GM19395 (cell line): ENCODE results near the gene SPEG.

Source experiments
- ATAC-seq: cut with Tn5 transposase; IDR thresholded peaks from one replicate; pipeline ENCODE4 v1.9.1; 2021; ENCODE audit warnings: mild to moderate bottlenecking, moderate library complexity; ENCODE audit not compliant: unreplicated experiment

The SPEG gene

DNA sequence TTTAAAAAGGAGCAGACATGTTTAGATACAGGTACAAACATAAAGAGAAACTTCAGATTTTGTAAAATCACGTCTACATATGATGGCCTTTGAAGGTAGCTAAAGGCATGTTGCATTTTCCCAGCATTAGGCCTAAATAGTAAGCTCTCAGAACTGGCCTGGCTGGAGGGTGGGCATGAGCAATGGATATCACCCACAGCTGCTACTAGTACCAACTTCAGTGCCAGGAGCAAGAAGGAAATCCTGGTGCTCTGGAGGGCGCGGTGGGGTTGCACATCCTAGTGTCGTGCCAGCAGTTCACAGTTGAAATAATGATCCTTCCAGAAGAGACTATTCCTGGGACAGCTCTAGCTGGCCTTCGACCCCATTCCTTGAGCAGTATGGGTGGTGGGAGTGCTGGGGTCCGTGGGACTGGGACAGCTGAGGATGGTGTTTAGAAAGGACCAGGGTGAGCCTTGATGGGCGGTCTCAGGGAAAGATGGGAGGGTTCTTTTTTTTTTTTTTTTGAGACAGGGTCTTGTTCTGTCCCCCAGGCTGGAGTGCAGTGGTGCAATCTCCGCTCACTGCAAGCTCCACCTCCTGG is 11.6 kb upstream of the SPEG start:
- ATAC-seq: no peak

- no peak for ATAC-seq
These were observed 10.8 kb upstream of the SPEG start for GRCh38 chr2:219423652-219424377.

GRCh38 chr2:219425238-219426067 is 9.2 kb upstream of the SPEG start:
- no peak for ATAC-seq

DNA sequence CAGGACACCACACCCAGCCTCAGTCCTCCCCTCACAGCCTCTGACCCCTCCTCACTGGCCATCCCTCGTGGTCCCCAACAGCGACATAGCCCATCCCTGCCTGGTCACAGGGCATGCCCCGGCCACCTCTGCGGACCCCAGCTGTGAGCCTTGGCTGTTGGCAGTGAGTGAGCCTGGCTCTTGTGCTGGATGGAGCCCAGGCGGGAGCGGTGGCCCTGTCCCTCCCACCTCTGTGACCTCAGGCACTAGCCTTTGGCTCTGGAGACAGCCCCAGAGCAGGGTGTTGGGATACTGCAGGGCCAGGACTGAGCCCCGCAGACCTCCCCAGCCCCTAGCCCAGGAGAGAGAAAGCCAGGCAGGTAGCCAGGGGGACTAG is 8.6 kb upstream of the SPEG start:
- no peak for ATAC-seq

DNA sequence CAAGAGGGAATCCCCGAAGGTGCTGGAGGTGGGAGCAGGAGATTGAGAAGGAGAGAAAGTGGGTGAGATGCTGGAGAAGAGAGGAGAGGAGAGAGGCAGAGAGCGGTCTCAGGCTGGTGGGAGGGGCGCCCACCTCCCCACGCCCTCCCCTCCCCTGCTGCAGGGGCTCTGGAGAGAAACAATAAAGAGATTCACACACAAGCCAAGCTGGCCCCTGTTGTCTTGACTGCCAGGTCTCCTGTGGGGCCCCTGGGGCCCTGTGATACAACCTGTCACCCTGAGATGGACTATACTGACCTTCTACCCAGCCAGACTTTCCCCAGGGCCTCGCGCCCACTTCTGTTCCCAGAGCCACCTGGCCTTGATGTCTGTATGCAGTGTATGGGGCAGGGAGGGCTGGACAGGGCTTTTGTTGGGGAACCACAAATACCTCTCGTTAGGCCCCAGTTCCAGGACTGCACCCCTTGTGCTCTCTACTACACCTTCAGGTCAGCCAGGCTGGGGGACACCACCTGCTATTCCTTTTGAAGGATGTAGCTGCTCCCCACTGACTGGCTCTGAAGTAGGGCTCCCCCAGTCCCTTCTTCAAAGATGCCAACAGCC is 8.0 kb upstream of the SPEG start:
- ATAC-seq: no peak

GRCh38 chr2:219428469-219428868 is 6.2 kb upstream of the SPEG start:
- ATAC-seq: no peak

DNA sequence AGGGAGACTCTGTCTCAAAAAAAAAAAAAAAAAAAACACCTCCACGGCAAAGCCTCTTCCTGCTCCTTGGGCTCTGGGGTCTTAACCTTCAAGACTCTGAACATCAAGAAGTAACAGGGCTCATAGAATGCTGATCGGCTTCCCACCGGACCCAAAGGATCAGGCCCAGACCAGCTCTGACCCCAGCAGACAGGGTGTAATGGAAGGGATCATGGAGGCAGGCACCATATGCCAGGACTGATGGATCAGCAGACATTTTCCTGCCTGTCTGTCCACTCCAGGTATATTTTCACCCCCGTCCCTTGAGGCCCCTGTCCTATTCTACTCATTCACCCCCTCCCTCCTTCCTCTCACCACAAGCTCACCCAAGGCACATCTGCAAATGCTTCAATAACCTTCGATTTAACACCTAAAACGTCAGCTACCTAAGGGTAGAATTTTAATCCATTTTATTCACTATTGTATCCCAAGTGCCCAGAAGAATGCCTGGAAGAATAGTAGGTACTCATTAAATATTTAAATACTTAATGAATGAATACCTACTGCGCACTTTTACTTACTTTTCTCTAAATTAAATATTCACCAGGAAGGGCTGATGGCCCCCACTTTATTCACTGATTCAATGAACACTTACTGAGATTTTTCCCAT is 4.6 kb upstream of the SPEG start:
- no peak for ATAC-seq

- ATAC-seq: no peak
These were observed 3.7 kb upstream of the SPEG start for GRCh38 chr2:219430633-219431615.

- no peak for ATAC-seq
These were observed 776 bp upstream of the SPEG start for GRCh38 chr2:219433666-219434467.

- no peak for ATAC-seq
These were observed 250 bp upstream of the SPEG start for GRCh38 chr2:219434468-219434717.

GRCh38 chr2:219435701-219436100 is 1.1 kb downstream of the SPEG start:
- ATAC-seq: no peak

DNA sequence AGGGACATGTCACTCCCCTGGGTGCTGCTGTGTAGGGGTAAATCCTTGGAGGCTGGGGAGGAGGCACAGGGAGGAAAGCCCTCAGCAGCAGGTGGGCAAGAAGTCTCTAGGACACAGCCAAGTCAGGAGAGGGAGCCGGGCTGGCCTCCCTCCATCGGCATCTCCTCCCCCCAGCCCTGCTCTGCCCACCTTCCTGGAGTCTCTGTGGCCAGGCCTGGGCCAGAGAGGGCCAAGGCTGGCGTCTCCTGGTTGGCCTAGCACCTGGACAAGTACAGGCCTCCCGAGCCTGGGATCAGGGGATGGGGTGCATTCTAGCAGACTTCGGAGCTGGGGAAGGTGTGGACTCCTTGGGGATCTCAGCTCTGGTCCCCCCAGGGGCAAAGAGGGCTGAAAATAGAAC is 1.8 kb downstream of the SPEG start:
- no peak for ATAC-seq

- ATAC-seq: no peak
These were observed 2.5 kb downstream of the SPEG start for GRCh38 chr2:219437141-219437540.

DNA sequence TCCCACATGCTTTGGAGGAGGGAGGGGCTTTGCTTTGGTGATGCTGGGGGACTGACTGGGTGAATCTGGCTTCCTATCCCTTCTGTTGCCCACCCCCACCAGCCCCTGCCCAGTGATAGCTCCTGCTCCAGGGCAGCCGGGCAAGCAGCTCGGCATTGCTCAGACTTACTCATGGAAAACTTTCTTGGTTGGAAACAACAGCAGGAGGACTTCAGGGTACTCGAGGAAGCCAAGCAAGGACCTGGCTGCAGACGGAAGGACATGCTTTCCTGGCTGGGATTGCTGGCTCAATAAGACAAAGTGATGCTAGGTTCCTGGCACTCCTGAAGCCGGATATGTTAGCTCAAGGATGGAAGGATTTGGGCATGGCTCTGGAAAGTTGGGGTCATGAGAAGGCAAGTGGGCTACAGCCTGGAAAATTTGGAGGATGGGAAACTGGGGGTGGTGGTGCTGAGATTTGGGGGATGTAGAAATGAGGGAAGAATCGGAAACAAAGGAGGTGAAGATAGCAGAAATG is 3.1 kb downstream of the SPEG start:
- no peak for ATAC-seq

DNA sequence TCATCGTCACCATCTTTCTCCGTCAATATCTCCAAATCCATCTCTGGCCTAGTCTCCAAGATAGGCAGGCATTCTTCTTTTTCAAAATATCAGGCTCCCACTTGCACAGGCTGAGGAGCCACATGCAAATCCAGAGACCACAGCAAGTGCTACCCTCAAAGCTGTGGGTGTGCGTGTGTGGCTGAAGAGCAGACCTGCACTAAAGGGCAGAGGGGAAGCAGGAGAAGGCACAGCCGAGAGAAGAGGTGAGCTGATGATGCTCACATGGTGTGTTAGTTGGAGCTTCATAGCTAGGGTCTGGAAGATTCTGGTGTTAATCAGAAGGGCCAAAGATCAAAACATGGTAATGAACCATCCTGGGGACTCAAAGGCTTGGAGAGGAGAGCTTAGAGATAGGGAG is 3.8 kb downstream of the SPEG start:
- ATAC-seq: no peak

DNA sequence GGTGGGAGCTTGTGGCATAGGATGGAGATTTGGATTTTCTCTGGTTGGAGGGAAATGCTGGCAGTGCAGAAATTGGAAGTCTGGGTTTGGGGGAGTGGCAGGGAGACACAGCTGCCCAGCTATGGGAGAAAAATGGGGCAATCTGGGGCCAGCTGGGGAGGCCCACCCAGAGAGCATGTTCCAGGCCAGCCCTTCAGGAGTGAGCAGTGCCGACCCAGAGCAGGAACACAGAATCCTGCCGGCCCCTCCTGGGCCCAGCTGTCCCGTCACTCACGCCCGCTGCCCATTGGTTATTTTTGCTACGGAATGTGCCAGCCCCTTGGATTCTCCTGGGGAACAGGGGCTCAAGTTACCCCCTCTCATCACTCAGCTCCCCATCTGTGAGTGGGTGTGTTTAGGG is 4.9 kb downstream of the SPEG start:
- ATAC-seq: no peak

DNA sequence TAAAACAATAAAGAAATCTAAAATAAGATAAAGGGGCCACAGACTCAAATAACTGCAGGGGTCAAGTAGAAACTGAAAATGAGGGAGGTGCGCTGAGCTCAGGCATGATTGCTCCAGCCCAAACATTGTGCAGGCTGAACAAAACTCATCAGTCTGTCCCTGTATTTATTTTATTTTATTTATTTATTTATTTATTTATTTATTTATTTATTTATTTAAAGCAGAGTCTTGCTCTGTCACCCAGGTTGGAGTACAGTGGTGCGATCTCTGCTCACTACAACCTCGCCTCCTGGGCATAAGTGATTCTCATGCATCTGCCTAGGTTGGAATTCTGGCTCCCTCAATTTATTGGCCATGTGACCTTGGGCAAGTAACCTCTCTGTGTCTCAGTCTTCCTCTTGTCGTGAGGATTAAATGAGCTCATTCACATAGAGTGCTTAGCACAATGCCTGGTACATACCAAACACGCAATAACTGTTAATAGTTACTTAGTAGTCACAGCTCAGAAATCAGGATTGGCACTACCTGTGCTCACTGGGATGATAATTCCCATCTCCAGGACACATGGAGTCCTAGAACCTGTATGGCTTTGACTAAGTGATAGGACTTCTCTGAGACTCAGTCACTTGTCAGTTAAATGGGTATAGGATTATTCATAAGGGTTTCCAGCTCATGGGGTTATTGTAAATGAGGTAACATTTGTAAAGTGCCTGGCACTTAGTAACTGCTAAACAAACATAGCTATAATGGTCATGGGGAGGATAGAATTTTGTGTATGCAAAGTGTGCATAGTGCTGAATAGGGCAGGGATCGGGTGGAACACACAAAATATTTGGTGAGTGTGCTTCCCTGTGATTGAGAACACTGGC is 6.0 kb downstream of the SPEG start:
- no peak for ATAC-seq
